ENCODE measurements around the gene TNS3.

GRCh38 chr7:47265621-47266020 lies 316.3 kb downstream of the TNS3 start:
- no peak for TF ChIP-seq CTCF (IDR thresholded peaks at IDR 0.05; ENCODE audit: low read depth, low read length, poor library complexity, severe bottlenecking)
- no peak for TF ChIP-seq EZH2phosphoT487 (IDR thresholded peaks at IDR 0.05; ENCODE audit: borderline replicate concordance, low read length)

Measured in DOHH2 (cell line).